Trophoblast cell (in vitro differentiated cells and primary cell): ENCODE data around the gene MIEF2.

ENCODE experiments used
- DNase-seq, 2 donors: peaks; one replicate each; pipeline ENCODE4 v3.0.0-alpha.2; 2016
- H2AFZ ChIP-seq: 2 replicates; pipeline ENCODE4 v1.6.1; 2013; ENCODE audit warnings: low read length, moderate library complexity, mild to moderate bottlenecking; ENCODE audit not compliant: insufficient read depth, poor library complexity
- H2AK5ac ChIP-seq: 2 replicates; pipeline ENCODE4 v1.6.1; 2013; ENCODE audit warnings: mild to moderate bottlenecking, low read length
- H2BK120ac ChIP-seq: 2 replicates; pipeline ENCODE4 v1.6.1; 2013; ENCODE audit warnings: low read length, mild to moderate bottlenecking, moderate library complexity; ENCODE audit not compliant: insufficient read depth, poor library complexity
- H2BK12ac ChIP-seq: 2 replicates; pipeline ENCODE4 v1.6.1; 2013; ENCODE audit warnings: mild to moderate bottlenecking, low read length, moderate library complexity
- H2BK5ac ChIP-seq: 2 replicates; pipeline ENCODE4 v1.6.1; 2013; ENCODE audit warnings: low read length, low read depth, moderate library complexity, mild to moderate bottlenecking; ENCODE audit not compliant: poor library complexity
- H3K14ac ChIP-seq: 2 replicates; pipeline ENCODE4 v1.6.1; 2013; ENCODE audit warnings: mild to moderate bottlenecking, low read length
- H3K18ac ChIP-seq: 2 replicates; pipeline ENCODE4 v1.6.1; 2013; ENCODE audit warnings: mild to moderate bottlenecking, low read length
- H3K23ac ChIP-seq: 2 replicates; pipeline ENCODE4 v1.6.1; 2013; ENCODE audit warnings: low read length
- H3K27ac ChIP-seq: 2 replicates; pipeline ENCODE4 v1.5.1; 2013; ENCODE audit warnings: low read depth, mild to moderate bottlenecking, inconsistent platforms, low read length, moderate library complexity
- H3K27me3 ChIP-seq: 2 replicates; pipeline ENCODE4 v1.6.1; 2013; ENCODE audit warnings: inconsistent platforms, mild to moderate bottlenecking, low read length, moderate library complexity; ENCODE audit not compliant: insufficient read depth
- H3K36me3 ChIP-seq, 2 experiments: 1 replicate in 1 of 2; 2 replicates in 1 of 2; pipeline ENCODE4 v1.6.1; 2013; ENCODE audit warnings: low read length in 2 of 2, mild to moderate bottlenecking in 2 of 2, moderate library complexity in 1 of 2; ENCODE audit not compliant: insufficient read depth in 2 of 2, control insufficient read depth in 1 of 2
- H3K4ac ChIP-seq: 2 replicates; pipeline ENCODE4 v1.6.1; 2013; ENCODE audit warnings: low read depth, mild to moderate bottlenecking, low read length, moderate library complexity
- H3K4me1 ChIP-seq, 2 experiments: 1 replicate in 1 of 2; 2 replicates in 1 of 2; pipeline ENCODE4 v1.6.1; 2013; ENCODE audit warnings: low read length in 2 of 2, mild to moderate bottlenecking in 2 of 2, moderate library complexity in 1 of 2; ENCODE audit not compliant: insufficient read depth in 2 of 2, control insufficient read depth in 1 of 2
- H3K4me2 ChIP-seq: 2 replicates; pipeline ENCODE4 v1.6.1; 2013; ENCODE audit warnings: inconsistent platforms, mild to moderate bottlenecking, low read length, moderate library complexity
- H3K4me3 ChIP-seq: 2 replicates; pipeline ENCODE4 v1.5.1; 2013; ENCODE audit warnings: mild to moderate bottlenecking, low read depth, low read length, inconsistent platforms
- H3K79me1 ChIP-seq: one replicate; pipeline ENCODE4 v1.6.1; 2013; ENCODE audit warnings: low read length
- H3K79me2 ChIP-seq: 2 replicates; pipeline ENCODE4 v1.6.1; 2013; ENCODE audit warnings: low read length, mild to moderate bottlenecking; ENCODE audit not compliant: control insufficient read depth, insufficient read depth, poor library complexity
- H3K9ac ChIP-seq: 2 replicates; pipeline ENCODE4 v1.6.1; 2013; ENCODE audit warnings: mild to moderate bottlenecking, low read length
- H3K9me3 ChIP-seq: 2 replicates; pipeline ENCODE4 v1.6.1; 2013; ENCODE audit warnings: low read depth, mild to moderate bottlenecking, control low read depth, inconsistent platforms, low read length; ENCODE audit not compliant: insufficient read depth
- H4K12ac ChIP-seq: 2 replicates; pipeline ENCODE4 v1.6.1; 2013; ENCODE audit warnings: low read depth, mild to moderate bottlenecking, low read length, moderate library complexity
- H4K8ac ChIP-seq: 2 replicates; pipeline ENCODE4 v1.6.1; 2013; ENCODE audit warnings: low read depth, mild to moderate bottlenecking, low read length, moderate library complexity
- H4K91ac ChIP-seq: one replicate; pipeline ENCODE4 v1.6.1; 2013; ENCODE audit warnings: low read depth, mild to moderate bottlenecking, low read length, moderate library complexity
- WGBS: extraction: QIAGEN DNeasy Blood & Tissue Kit; methylation state at CpG from one replicate; pipeline ENCODE4 v1.1.7; 2013; ENCODE audit warnings: missing lambda C conversion rate; ENCODE audit not compliant: insufficient read length, insufficient coverage; ENCODE audit errors: extremely low coverage; 5-methylcytosine and 5-hydroxymethylcytosine counted together

Gene MIEF2

DNA sequence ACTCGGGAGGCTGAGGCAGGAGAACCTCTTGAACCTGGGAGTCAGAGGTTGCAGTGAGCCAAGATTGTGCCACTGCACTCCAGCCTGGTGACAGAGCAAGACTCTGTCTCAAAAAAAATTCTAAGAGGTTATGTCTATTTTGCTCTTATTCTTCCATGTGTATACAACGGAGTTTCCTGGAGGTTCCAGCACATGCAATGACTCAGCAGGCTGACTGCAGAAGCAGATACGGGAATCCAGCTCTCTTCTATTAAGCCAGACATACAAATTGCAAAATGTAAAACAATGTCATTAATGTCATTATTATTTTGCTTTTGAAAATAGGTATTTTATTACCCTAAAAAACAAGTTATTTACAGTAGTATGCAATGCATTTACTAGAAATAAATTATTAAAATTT, 18.4 kb downstream of the MIEF2 start:
- Histone ChIP-seq H3K23ac (no peak overlapping the region), H2BK120ac (no peak overlapping the region), H4K8ac (no peak overlapping the region)

DNA sequence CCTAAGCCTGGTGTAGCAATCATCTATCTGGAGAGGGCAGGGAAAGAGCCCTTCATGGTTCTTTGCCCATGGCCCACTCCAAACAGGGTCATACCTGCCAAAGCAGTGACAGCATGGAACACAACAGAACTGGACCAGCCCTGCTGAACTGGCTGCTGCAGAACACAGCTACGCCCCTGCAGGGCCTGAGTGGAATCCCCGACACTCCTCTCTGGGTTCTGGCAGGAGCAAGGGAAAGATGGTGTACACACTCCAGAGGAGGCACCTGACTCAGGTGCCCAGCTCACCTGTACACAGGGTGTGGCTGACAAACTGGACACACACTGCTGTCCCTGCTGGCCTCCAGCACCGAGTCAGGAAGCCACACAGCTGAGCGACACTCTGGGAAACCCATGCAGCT, 19.8 kb downstream of the MIEF2 start:
- Histone ChIP-seq H2BK5ac (no peak overlapping the region), H3K27me3 (no peaks in the 10 kb centered on the region), H3K4me2 (no peak overlapping the region), H3K79me2 (no peaks in the 10 kb centered on the region), H4K91ac (no peak overlapping the region), H3K79me1 (no peaks in the 10 kb centered on the region), H3K27ac (no peak overlapping the region), H3K4me3 (no peak overlapping the region), H2AK5ac (no peak overlapping the region), H3K9ac (no peak overlapping the region), H3K14ac (no peak overlapping the region), H3K23ac (no peak overlapping the region), H4K8ac (no peak overlapping the region), H2AFZ (no peak overlapping the region), H2BK120ac (no peak overlapping the region), H3K4ac (no peak overlapping the region), H2BK12ac (no peak overlapping the region), H4K12ac (no peak overlapping the region), H3K18ac (no peak overlapping the region), H3K4me1 (no peaks in the 10 kb centered on the region), H3K36me3 (peaks cover 70 to 71% of the 10 kb centered on the region in 2 experiments), H3K9me3 (no peaks in the 10 kb centered on the region)
- WGBS = no CpG with 5 or more reads among the region's 4 CpGs
- DNase-seq = no peak

More for the DNA sequence above, 18.4 kb downstream of the MIEF2 start:
- Histone ChIP-seq H3K4me3 (no peak overlapping the region), H3K4me1 (no peaks in the 10 kb centered on the region), H2BK12ac (no peak overlapping the region), H4K12ac (no peak overlapping the region), H2AK5ac (no peak overlapping the region), H3K79me2 (no peaks in the 10 kb centered on the region), H3K4ac (no peak overlapping the region), H3K9me3 (no peaks in the 10 kb centered on the region), H3K9ac (no peak overlapping the region), H4K91ac (no peak overlapping the region), H3K4me2 (no peak overlapping the region), H3K18ac (no peak overlapping the region), H3K79me1 (no peaks in the 10 kb centered on the region), H3K27me3 (no peaks in the 10 kb centered on the region), H3K27ac (no peak overlapping the region), H2BK5ac (no peak overlapping the region), H3K36me3 (peaks cover 69 to 75% of the 10 kb centered on the region in 2 experiments), H2AFZ (no peak overlapping the region), H3K14ac (no peak overlapping the region)
- no CpG with 5 or more reads among the region's 3 CpGs for WGBS
- DNase-seq = no peak

DNA sequence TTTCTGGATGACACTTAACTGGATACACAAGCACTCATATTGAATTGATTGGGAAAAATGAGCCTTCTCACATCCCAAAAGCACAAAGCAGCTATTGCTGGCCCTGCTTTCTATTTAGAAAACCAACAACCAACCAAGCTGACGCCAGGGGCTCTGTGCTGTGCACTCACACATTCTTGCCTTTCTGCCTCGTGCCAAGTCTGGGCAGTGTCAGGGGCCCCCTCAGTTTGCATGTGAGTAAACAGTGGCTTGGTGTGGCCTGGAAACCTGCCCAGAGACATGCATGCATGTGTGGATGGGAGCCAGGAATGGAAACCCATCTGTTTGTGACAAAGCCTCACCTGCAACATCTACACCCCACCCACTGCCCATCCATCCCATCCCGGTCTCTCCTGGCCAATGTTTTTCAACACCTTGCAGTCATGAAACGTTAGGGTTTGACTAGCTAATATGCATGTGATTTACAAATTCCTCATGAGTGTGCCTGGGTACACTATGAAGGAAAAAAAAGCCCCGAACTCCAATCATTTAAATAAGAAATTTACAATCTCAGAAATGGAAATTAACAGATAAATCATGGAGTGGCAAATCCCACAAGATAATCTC, 20.4 kb downstream of the MIEF2 start:
- no peak overlapping the region for H3K23ac ChIP-seq
- H3K36me3 ChIP-seq = peaks cover 73 to 76% of the 10 kb centered on the region in 2 experiments
- no peak overlapping the region for H3K27ac ChIP-seq
- H3K4me2 ChIP-seq = no peak overlapping the region
- no CpG with 5 or more reads among the region's 5 CpGs for WGBS
- no peak overlapping the region for H3K18ac ChIP-seq
- H4K8ac ChIP-seq = no peak overlapping the region
- no peak overlapping the region for H2BK5ac ChIP-seq
- no peak overlapping the region for H2BK120ac ChIP-seq
- H3K4me1 ChIP-seq = no peaks in the 10 kb centered on the region
- H3K9me3 ChIP-seq = no peaks in the 10 kb centered on the region
- no peak overlapping the region for H3K14ac ChIP-seq
- H3K9ac ChIP-seq = no peak overlapping the region
- H2AFZ ChIP-seq = no peak overlapping the region
- no peak overlapping the region for H2AK5ac ChIP-seq
- no peak overlapping the region for H4K91ac ChIP-seq
- DNase-seq = no peak
- H4K12ac ChIP-seq = no peak overlapping the region
- H3K79me1 ChIP-seq = no peaks in the 10 kb centered on the region
- H3K79me2 ChIP-seq = no peaks in the 10 kb centered on the region
- H3K4me3 ChIP-seq = no peak overlapping the region
- H3K4ac ChIP-seq = no peak overlapping the region
- no peak overlapping the region for H2BK12ac ChIP-seq
- H3K27me3 ChIP-seq = no peaks in the 10 kb centered on the region

DNA sequence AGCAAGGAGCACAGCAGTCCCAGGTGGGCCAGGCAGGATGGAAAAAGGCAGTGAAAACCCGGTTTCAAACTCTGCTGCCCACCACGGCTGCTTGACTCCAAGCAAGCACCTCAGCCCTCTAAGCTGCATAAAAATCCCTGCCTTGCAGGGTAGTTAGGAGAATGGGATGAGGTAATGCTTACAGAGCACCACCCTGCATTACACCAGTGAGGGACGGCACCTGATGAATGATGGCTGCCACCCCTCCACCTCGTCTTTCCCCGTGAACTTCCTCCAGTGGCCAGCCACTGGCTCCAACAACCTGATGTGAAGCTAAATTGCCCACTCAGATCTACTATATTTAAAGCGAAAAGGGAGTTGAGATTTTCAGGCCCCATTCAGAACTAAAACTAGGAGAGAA, 21.3 kb downstream of the MIEF2 start:
- H3K79me1 ChIP-seq = no peaks in the 10 kb centered on the region
- H4K91ac ChIP-seq = no peak overlapping the region
- H3K23ac ChIP-seq = no peak overlapping the region
- WGBS = no CpG with 5 or more reads among the region's 6 CpGs
- no peak overlapping the region for H3K4me2 ChIP-seq
- H2AK5ac ChIP-seq = no peak overlapping the region
- H4K8ac ChIP-seq = no peak overlapping the region
- H3K9me3 ChIP-seq = no peaks in the 10 kb centered on the region
- H3K27me3 ChIP-seq = no peaks in the 10 kb centered on the region
- H3K4ac ChIP-seq = no peak overlapping the region
- H4K12ac ChIP-seq = no peak overlapping the region
- H3K79me2 ChIP-seq = no peaks in the 10 kb centered on the region
- no peak overlapping the region for H3K18ac ChIP-seq
- H3K4me1 ChIP-seq = no peaks in the 10 kb centered on the region
- H2AFZ ChIP-seq = no peak overlapping the region
- no peak for DNase-seq
- no peak overlapping the region for H2BK5ac ChIP-seq
- no peak overlapping the region for H2BK12ac ChIP-seq
- no peak overlapping the region for H3K9ac ChIP-seq
- no peak overlapping the region for H2BK120ac ChIP-seq
- H3K4me3 ChIP-seq = peak overlapping the region; percentile 18
- H3K14ac ChIP-seq = no peak overlapping the region
- H3K36me3 ChIP-seq = peaks cover 66 to 70% of the 10 kb centered on the region in 2 experiments
- H3K27ac ChIP-seq = no peak overlapping the region
